Amniotic stem cell (primary cell): ENCODE measurements around the gene SLC15A4.
"Not testable (repeated sequence)": the region's sequence is repeated elsewhere in the genome, so short reads cannot be mapped to it uniquely, and the experiment has no call there.

Experiments used
- DNase-seq: peaks from one replicate; lab custom pipeline; 2025; lab: John Stamatoyannopoulos, UW

Gene SLC15A4

GRCh38 chr12:128844031-128844635 lies 20.4 kb upstream of the SLC15A4 start:
- DNase-seq = no peak

- DNase-seq = no peak
These were observed 19.8 kb upstream of the SLC15A4 start for GRCh38 chr12:128843538-128843937.

- DNase-seq = no peak
These were observed 18.8 kb upstream of the SLC15A4 start for GRCh38 chr12:128842579-128842978.

GRCh38 chr12:128840862-128841468 lies 17.2 kb upstream of the SLC15A4 start:
- DNase-seq = no peak

GRCh38 chr12:128839885-128840284 lies 16.1 kb upstream of the SLC15A4 start:
- not testable (repeated sequence) for DNase-seq

- DNase-seq = no peak
These were observed 9.7 kb upstream of the SLC15A4 start for GRCh38 chr12:128833418-128833817.

GRCh38 chr12:128830505-128830893 lies 6.7 kb upstream of the SLC15A4 start:
- no peak for DNase-seq

- DNase-seq = no peak
These were observed 6.2 kb upstream of the SLC15A4 start for GRCh38 chr12:128829861-128830504.

- DNase-seq = no peak
These were observed 4.0 kb upstream of the SLC15A4 start for GRCh38 chr12:128827724-128828123.

GRCh38 chr12:128825835-128826234 lies 2.1 kb upstream of the SLC15A4 start:
- DNase-seq = no peak

- no peak for DNase-seq
These were observed 392 bp downstream of the SLC15A4 start for GRCh38 chr12:128823216-128823915.

- no peak for DNase-seq
These were observed 2.9 kb downstream of the SLC15A4 start for GRCh38 chr12:128820723-128821432.

- DNase-seq = no peak
These were observed 3.5 kb downstream of the SLC15A4 start for GRCh38 chr12:128820253-128820652.

GRCh38 chr12:128819293-128820144 lies 4.2 kb downstream of the SLC15A4 start:
- no peak for DNase-seq

- DNase-seq = no peak
These were observed 5.4 kb downstream of the SLC15A4 start for GRCh38 chr12:128818065-128819022.

- no peak for DNase-seq
These were observed 6.4 kb downstream of the SLC15A4 start for GRCh38 chr12:128817111-128818015.

GRCh38 chr12:128816643-128816920 lies 7.2 kb downstream of the SLC15A4 start:
- no peak for DNase-seq

- no peak for DNase-seq
These were observed 7.7 kb downstream of the SLC15A4 start for GRCh38 chr12:128815779-128816642.
